HepG2 (cell line): Measurements from ENCODE around the gene ZPR1. TPM values are rescaled to one million over a fixed set of nuclear protein-coding genes. Genes with fewer than 3 reads are reported as not detected.
A peak's percentile ranks its signal among the peaks of the same experiment; 100 is the strongest.

ENCODE experiments used
- CBFB ChIP-seq: sonication (generic); formaldehyde crosslinking; IDR thresholded peaks from 2 replicates; pipeline ENCODE4 v1.4.0; 2020; ENCODE audit warnings: missing genetic modification reagents
- E2F5 ChIP-seq: sonication (generic); formaldehyde crosslinking; conservative IDR thresholded peaks from 2 replicates; pipeline ENCODE4 v1.4.0; 2020; ENCODE audit warnings: missing genetic modification reagents
- GATAD2A ChIP-seq: IDR thresholded peaks from 2 replicates; pipeline ENCODE4 v1.6.1; 2016
- GTF2F1 ChIP-seq: fragments of 150-350 bp; IDR thresholded peaks from 2 replicates; pipeline ENCODE4 v1.6.1; 2014; ENCODE audit warnings: low read length
- HBP1 ChIP-seq: IDR thresholded peaks from 2 replicates; pipeline ENCODE4 v1.6.1; 2016; ENCODE audit warnings: low read depth, control low read depth
- IKZF5 ChIP-seq: IDR thresholded peaks from 2 replicates; pipeline ENCODE4 v1.6.1; 2018; ENCODE audit warnings: missing genetic modification reagents, mild to moderate bottlenecking, missing compliant biosample characterization
- IRF2 ChIP-seq: IDR thresholded peaks from 2 replicates; pipeline ENCODE4 v1.6.1; 2018; ENCODE audit warnings: missing genetic modification reagents, missing compliant biosample characterization
- KLF9 ChIP-seq: IDR thresholded peaks from 2 replicates; pipeline ENCODE4 v1.6.1; 2016; ENCODE audit warnings: low read depth
- MIXL1 ChIP-seq: IDR thresholded peaks from 2 replicates; pipeline ENCODE4 v1.6.1; 2016
- MXD1 ChIP-seq: sonication (generic); formaldehyde crosslinking; IDR thresholded peaks from 2 replicates; pipeline ENCODE4 v1.4.0; 2020; ENCODE audit warnings: mild to moderate bottlenecking, missing genetic modification reagents
- SKIL ChIP-seq: sonication (generic); formaldehyde crosslinking; IDR thresholded peaks from 2 replicates; pipeline ENCODE4 v1.8.0; 2022; ENCODE audit warnings: missing genetic modification reagents, mild to moderate bottlenecking, moderate library complexity, borderline replicate concordance
- SPEN ChIP-seq: sonication (generic); formaldehyde crosslinking; IDR thresholded peaks from 2 replicates; pipeline ENCODE4 v1.5.1; 2020; ENCODE audit warnings: low read depth, mild to moderate bottlenecking, missing genetic modification reagents
- TFAP4 ChIP-seq: sonication (generic); IDR thresholded peaks from 2 replicates; pipeline ENCODE4 v1.6.1; 2016; ENCODE audit warnings: low read depth, borderline replicate concordance
- ZBTB20 ChIP-seq: sonication (generic); formaldehyde crosslinking; IDR thresholded peaks from 2 replicates; pipeline ENCODE4 v1.8.1; 2023; ENCODE audit warnings: missing genetic modification reagents, low read depth, mild to moderate bottlenecking, borderline replicate concordance
- ZBTB37 ChIP-seq: sonication (generic); formaldehyde crosslinking; IDR thresholded peaks from 2 replicates; pipeline ENCODE4 v1.4.0; 2020; ENCODE audit warnings: mild to moderate bottlenecking, missing genetic modification reagents
- ZBTB8A ChIP-seq: sonication (generic); formaldehyde crosslinking; IDR thresholded peaks from 2 replicates; pipeline ENCODE4 v1.4.0; 2020; ENCODE audit warnings: mild to moderate bottlenecking, low read depth, missing genetic modification reagents, borderline replicate concordance
- ZFP41 ChIP-seq: sonication (generic); formaldehyde crosslinking; IDR thresholded peaks from 2 replicates; pipeline ENCODE4 v1.4.0; 2020; ENCODE audit warnings: mild to moderate bottlenecking, missing genetic modification reagents, borderline replicate concordance
- ZNF256 ChIP-seq: sonication (generic); formaldehyde crosslinking; conservative IDR thresholded peaks from 2 replicates; pipeline ENCODE4 v1.4.0; 2020; ENCODE audit warnings: missing genetic modification reagents
- ZNF430 ChIP-seq: sonication (generic); formaldehyde crosslinking; IDR thresholded peaks from 2 replicates; pipeline ENCODE4 v1.9.0; 2021; ENCODE audit warnings: mild to moderate bottlenecking, missing genetic modification reagents
- ZNF468 ChIP-seq: sonication (generic); formaldehyde crosslinking; IDR thresholded peaks from 2 replicates; pipeline ENCODE4 v1.8.0; 2022; ENCODE audit warnings: mild to moderate bottlenecking, moderate library complexity, missing genetic modification reagents
- ZNF607 ChIP-seq: sonication (generic); formaldehyde crosslinking; IDR thresholded peaks from 2 replicates; pipeline ENCODE4 v1.5.1; 2020; ENCODE audit warnings: missing genetic modification reagents, mild to moderate bottlenecking, borderline replicate concordance
- ZSCAN30 ChIP-seq: sonication (generic); formaldehyde crosslinking; IDR thresholded peaks from 2 replicates; pipeline ENCODE4 v1.5.0; 2020; ENCODE audit warnings: mild to moderate bottlenecking, missing genetic modification reagents
- polyA plus RNA-seq, 8 experiments: library from polyadenylated mRNA; depleted of rRNA in 3 of 8; stranded (reverse) in 7 of 8; unstranded in 1 of 8; fragments of >200 nt; fragmentation: Illumina TruSeq in 4 of 8; extraction: Trizol in 4 of 8; gene quantifications; 2 replicates each; pipeline versions ENCODE4 v1.2.1 to v1.2.3, GENCODE V29; 2011 to 2016; ENCODE audit warnings: low read depth in 4 of 8, missing spikeins in 1 of 8, mixed read lengths in 1 of 8; ENCODE audit not compliant: insufficient read depth in 1 of 8
- total RNA-seq, 5 experiments: library from RNA; depleted of rRNA; stranded (reverse); fragments of >200 nt; fragmentation: Illumina TruSeq; extraction: Trizol; gene quantifications; 2 replicates each; pipeline ENCODE4 v1.2.3, GENCODE V29; 2016; ENCODE audit warnings: low read depth in 1 of 5

ZPR1 gene
- total and polyA plus RNA-seq, 2 of the 13 experiments (the other 11 are each of a cell fraction or from before 2014, with no cell fraction given): 40.0 to 79.3 TPM

- TF ChIP-seq CBFB (no peak), MXD1 (CRISPR knock-in tag) (no peak; the same call in 1 of the 2 replicates), GTF2F1 (no peak), E2F5 (CRISPR knock-in tag) (no peak), IRF2 (CRISPR knock-in tag) (no peak; the same call in 1 of the 2 replicates), HBP1 (CRISPR knock-in tag) (no peak), SKIL (CRISPR knock-in tag) (peak; percentile 68; the same call in 1 of the 2 replicates), ZSCAN30 (CRISPR knock-in tag) (no peak), ZBTB8A (peak; percentile 62; the same call in 1 of the 2 replicates), KLF9 (CRISPR knock-in tag) (no peak), ZBTB20 (CRISPR knock-in tag) (peak; percentile 73; the same call in 1 of the 2 replicates), ZNF607 (no peak), MIXL1 (CRISPR knock-in tag) (0 out of 2 replicates have a peak, but pooled peaks have one; percentile 30), ZFP41 (CRISPR knock-in tag) (no peak), ZNF468 (CRISPR knock-in tag) (no peak), ZBTB37 (no peak), TFAP4 (peak; percentile 92; the same call in 1 of the 2 replicates), ZNF430 (0 out of 2 replicates have a peak, but pooled peaks have one; percentile 8), SPEN (peak; percentile 62; the same call in 1 of the 2 replicates), IKZF5 (peak; percentile 71; the same call in 1 of the 2 replicates), ZNF256 (CRISPR knock-in tag) (no peak), GATAD2A (peak; percentile 90)
Observed at GRCh38 chr11:116829525-116830183, 41.8 kb upstream of the ZPR1 start, which contains the start of gene APOC3 (continued).
